HuH-7.5 (cell line): Measurements from ENCODE around the gene XRCC4.
"Not testable (repeated sequence)": the region's sequence is repeated elsewhere in the genome, so short reads cannot be mapped to it uniquely, and the experiment has no call there.

Experiments used
- DNase-seq: peaks from one replicate; pipeline ENCODE4 v3.0.0; 2011; ENCODE audit warnings: low spot score

The XRCC4 gene

GRCh38 chr5:83353774-83354173 is 276.4 kb downstream of the XRCC4 start:
- no peak for DNase-seq

DNA sequence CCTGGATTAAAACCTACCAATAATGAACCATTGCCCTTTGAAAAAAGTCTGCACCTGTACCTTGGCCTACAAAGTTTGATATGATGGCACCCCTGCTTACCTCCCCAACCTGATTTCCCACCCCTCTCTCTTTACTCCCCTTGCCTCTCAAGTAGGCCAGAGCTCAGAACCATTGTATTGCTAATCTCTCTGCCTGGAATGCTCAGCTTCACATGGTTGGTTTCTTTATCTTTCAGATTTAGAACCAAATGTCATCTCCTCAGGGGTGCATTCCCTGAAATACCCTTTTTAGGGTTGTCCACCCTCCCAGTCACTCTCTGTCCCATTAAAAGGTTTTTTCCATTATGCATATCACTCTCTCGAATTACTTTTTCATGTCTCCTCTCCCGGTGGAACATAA is 277.6 kb downstream of the XRCC4 start:
- no peak for DNase-seq

GRCh38 chr5:83355482-83356014 is 278.2 kb downstream of the XRCC4 start:
- not testable (repeated sequence) for DNase-seq

DNA sequence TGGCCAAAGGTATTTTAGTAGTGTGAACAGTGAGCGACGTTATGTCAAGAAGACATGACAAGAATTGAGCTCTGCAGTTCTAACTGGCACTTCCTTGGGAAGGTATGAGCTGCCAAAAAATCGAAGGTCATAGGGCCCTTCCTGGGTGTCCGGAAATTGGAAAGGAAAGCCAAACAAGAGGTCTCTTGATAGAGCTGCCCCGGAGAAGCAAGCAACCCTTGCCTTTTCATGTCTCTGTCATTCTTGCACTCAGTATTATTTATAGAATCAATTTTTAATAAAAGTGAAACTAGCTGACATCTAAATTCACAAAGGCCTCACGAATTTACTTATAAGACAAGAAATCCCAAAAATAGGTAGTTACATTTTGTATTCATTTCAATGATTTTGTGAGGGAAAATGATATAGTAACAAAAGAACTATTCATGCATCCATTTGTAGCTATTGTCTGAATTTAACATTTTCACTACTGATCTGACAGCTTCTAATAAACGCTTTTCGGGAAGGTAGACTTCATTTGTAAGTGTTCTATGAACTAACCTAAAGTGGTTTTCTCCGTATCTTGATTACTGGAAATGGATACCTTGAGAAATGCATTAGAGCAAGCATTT is 280.4 kb downstream of the XRCC4 start:
- DNase-seq, result no peak

- no peak for DNase-seq
Observed at GRCh38 chr5:83360573-83360972, 283.2 kb downstream of the XRCC4 start.

GRCh38 chr5:83362526-83362925 is 285.2 kb downstream of the XRCC4 start:
- no peak for DNase-seq

GRCh38 chr5:83363111-83363885 is 286.0 kb downstream of the XRCC4 start:
- no peak for DNase-seq

- DNase-seq, result no peak
Observed at GRCh38 chr5:83363886-83364275, 286.5 kb downstream of the XRCC4 start.

- DNase-seq, result no peak
Observed at GRCh38 chr5:83364312-83365299, 287.3 kb downstream of the XRCC4 start.

DNA sequence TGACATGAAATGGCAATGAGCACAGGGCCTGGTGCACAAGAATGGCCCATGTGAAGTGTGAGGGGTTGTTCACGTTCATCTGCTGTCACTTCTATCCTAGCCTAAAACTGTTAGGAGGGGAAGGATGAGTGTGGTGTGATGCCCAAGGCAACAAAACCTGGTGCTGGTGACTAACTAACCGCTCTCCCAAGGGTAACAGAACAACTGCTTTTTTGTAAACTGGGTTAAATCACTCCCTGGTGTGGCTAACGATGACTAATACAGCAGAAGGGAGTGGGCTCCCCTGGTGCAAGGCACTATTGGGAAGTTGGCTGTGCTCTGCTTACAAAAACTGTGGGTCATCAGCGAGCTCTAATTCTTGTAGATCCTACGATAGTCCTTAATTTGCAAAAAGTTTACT is 291.0 kb downstream of the XRCC4 start:
- DNase-seq, result no peak

DNA sequence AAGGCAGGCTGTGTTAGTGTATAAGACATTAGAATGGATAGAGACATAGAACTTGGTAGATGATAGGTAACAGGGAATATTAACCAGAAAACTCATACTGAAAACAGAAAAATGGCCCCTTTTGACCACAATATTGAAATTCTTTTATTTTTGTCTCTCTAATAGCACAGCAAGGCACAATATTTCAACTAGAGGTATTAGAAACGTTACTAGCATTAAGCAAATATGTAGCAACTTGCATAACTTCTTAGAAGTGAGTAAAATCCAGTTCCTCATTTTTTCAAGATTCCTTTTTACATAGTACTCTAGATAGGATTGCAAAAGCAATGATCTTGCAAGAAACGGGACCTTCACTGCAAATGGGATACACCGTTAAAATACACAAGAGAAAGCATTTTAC is 291.5 kb downstream of the XRCC4 start:
- no peak for DNase-seq

- no peak for DNase-seq
Observed at GRCh38 chr5:83370957-83371356, 293.6 kb downstream of the XRCC4 start.

- DNase-seq, result no peak
Observed at GRCh38 chr5:83371726-83372125, 294.4 kb downstream of the XRCC4 start.

DNA sequence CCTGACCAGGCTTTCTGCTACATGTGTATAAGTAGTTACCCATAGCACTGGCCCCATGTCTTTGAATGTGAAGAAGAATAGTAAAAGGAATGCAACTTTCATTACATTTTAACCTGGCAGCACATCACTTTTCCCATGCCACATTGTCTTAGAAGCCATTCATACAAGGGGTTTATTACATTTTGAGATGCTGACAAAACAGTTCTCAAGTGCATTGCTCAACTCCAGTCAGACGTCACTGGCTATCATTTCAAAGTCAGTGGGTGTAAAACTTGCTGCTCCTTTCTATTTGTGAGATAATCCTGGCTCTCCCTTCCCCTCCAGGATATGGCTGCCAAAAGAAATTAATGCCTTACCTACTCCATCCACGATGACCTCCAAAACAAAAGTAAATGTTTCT is 297.2 kb downstream of the XRCC4 start:
- no peak for DNase-seq

- DNase-seq, result no peak
Observed at GRCh38 chr5:83375049-83375745, 297.9 kb downstream of the XRCC4 start.

- DNase-seq, result no peak
Observed at GRCh38 chr5:83376461-83376860, 299.1 kb downstream of the XRCC4 start.

DNA sequence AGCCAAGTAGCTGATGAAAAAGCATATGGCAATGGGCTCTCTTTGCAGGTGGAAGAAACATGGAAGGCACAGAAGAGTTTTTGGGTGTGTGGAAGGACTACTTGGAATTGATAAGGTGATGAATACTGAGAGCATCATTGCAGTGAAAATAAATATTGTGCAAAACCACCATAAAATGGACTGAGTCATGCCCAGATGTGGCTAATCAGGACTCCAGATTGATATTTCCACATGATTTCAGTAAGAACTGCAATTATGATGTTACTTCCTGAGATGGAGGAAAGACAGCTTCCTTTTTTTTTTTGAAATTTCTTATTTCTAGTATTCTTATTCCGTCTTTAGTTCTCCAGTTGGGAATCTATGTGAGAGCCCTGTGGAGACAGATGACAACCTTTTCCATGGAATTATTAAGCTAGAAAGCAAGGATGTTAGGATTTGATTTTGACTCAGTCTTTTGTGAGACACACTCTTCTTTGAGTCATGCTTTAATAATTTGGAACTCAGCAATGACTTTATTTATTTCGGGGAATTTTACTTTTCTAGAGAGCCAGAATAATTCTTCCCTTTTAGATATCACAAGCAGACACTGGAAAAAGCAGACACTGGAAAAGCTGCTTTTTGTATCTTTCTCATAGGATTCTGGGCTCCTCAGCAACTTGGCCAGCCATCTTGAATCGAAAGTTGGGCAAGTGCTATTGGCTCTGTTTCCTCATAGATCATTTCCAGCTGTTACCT is 300.0 kb downstream of the XRCC4 start:
- no peak for DNase-seq

- DNase-seq, result no peak
Observed at GRCh38 chr5:83378624-83379289, 301.4 kb downstream of the XRCC4 start.

DNA sequence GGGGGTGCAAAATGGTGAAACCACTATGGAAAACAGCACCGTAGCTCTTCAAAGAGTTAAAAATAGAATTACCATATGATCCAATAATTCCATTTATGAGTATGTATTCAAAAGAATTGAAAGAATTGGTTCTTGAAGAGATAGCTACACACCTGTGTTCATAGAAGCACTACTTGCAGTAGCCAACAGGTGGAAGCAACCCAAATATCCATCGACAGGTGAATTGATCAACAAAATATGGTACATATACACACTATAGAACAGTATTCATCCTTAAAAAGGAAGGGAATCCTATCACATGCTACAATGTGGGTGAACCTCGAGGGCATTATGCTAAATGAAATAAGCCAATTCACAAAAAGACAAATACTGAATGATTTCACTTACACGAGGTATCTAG is 308.5 kb downstream of the XRCC4 start:
- no peak for DNase-seq

GRCh38 chr5:83387041-83387440 is 309.7 kb downstream of the XRCC4 start:
- DNase-seq, result no peak

DNA sequence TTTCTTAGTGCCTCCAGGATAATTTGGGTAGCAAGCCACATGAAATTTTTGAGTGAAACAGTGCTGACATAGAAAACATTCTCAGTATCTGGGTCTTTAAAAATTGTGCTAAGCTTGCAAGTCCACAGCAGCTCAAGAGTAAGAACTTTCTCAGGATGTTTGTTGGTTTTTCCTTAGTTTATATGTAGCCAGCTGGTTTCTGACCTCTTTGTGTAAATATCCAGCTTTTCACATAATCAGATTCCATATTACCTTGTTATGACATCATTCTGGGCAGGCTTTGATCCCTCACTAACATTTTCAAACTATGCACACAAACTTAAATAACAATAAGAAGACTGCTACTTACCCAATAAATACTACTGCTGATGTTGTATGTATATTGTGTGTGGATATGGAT is 311.3 kb downstream of the XRCC4 start:
- DNase-seq, result no peak
